Caki2 (cell line): ENCODE data around the gene FOXB2. TPM values are rescaled to one million over a fixed set of nuclear protein-coding genes. Genes with fewer than 3 reads are reported as not detected.
"Not testable (repeated sequence)": the region's sequence is repeated elsewhere in the genome, so short reads cannot be mapped to it uniquely, and the experiment has no call there.

ENCODE experiments used
- DNase-seq: peaks from one replicate; pipeline ENCODE4 v3.0.0-alpha.2; 2015; ENCODE audit warnings: low read depth
- in situ Hi-C: cut with HindIII; loops from 2 replicates; pipeline ENCODE4 v1.10.0; 2016; ENCODE audit warnings: low sequenced_read_pairs, low pct_unique_long_range_greater_than_20kb, mixed read lengths
- total RNA-seq: library from RNA; depleted of rRNA; stranded (reverse); fragments of >200 nt; shearing (Covaris generic); gene quantifications from 2 replicates; pipeline ENCODE4 v1.2.3, GENCODE V29; 2014; ENCODE audit warnings: low replicate concordance; rRNA removed

FOXB2 gene
- not detected in 2 replicates for total RNA-seq

- DNase-seq, result no peak
- in situ Hi-C loops, result no loop called here
Measured at GRCh38 chr9:77019236-77019925, at the start of gene FOXB2. Gene FOXB2, plus strand, starts transcription at chr9:77019655. Its CDS starts 0 bp downstream, at chr9:77019655.

GRCh38 chr9:76969716-76970115 lies 49.7 kb upstream of the FOXB2 start:
- DNase-seq, result no peak
- in situ Hi-C loops, result no loop called here

- DNase-seq, in situ Hi-C loops: not testable (repeated sequence)
Measured at GRCh38 chr9:76978831-76979230, 40.6 kb upstream of the FOXB2 start.

- no peak for DNase-seq
- in situ Hi-C loops, result no loop called here
Measured at GRCh38 chr9:76980566-76980965, 38.9 kb upstream of the FOXB2 start.

DNA sequence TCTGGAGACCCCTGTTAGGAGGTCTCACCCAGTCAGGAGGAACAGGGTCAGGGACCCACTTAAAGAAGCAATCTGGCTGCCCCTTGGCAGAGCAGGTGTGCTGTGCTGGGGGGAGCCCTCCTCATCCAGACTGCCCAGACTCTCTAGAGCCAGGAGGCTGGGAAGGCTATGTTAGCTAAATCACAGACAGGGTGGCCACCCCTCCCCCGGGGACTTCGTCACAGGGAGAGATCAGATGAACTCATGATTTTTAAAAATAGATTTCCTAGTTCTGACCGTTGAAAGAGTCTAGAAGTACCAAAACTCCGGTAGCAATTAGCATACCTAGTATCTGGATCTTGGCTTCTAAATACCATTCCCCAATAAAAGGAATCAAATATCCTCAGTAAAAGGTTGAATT lies 35.0 kb upstream of the FOXB2 start:
- in situ Hi-C loops, result no loop called here
- DNase-seq, result no peak

DNA sequence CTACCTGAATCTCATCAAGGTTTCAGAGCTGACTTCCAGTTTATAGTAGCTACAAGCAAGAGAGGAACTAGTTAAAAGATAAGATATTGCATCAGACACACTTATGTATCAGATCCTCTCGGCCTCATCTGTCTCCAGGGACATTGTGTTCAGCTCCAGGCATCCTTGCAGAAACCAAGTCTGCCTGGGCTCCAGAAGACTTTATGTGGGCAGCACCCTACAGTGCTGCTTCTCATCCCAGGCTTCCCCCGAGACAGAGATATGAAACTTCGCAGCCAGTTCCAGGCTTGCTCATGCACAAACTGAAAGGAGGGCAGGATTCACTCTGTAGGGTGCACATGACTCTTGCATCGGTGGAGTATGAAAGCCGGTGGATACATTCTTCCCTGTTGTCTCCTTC lies 33.9 kb upstream of the FOXB2 start:
- in situ Hi-C loops, result no loop called here
- DNase-seq, result no peak

- in situ Hi-C loops, result no loop called here
- DNase-seq, result peak; percentile 11
Measured at GRCh38 chr9:76987594-76988200, 31.8 kb upstream of the FOXB2 start.

GRCh38 chr9:76988941-76989340 lies 30.5 kb upstream of the FOXB2 start:
- DNase-seq, result no peak
- in situ Hi-C loops, result no loop called here

DNA sequence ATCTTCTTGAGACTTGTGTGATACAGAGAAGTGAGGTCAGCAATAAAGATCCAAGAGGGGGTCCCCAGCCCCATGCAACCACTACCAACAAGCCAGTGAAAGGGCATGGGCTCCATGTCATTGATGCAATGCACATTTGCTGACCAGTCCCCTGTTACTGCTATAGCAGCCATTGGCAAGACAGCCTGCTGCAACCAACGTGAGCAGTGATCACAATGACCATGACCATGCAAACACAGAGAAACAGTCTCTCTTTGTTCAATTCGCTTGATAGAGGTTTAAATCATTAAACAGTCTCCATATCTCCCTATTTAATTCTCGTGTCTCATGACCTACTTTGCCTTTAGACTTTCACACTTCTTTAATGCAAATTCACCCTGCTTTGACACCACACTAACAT lies 30.0 kb upstream of the FOXB2 start:
- DNase-seq, result no peak
- in situ Hi-C loops, result no loop called here

GRCh38 chr9:76996700-76997099 lies 22.8 kb upstream of the FOXB2 start:
- in situ Hi-C loops, result no loop called here
- DNase-seq, result no peak

DNA sequence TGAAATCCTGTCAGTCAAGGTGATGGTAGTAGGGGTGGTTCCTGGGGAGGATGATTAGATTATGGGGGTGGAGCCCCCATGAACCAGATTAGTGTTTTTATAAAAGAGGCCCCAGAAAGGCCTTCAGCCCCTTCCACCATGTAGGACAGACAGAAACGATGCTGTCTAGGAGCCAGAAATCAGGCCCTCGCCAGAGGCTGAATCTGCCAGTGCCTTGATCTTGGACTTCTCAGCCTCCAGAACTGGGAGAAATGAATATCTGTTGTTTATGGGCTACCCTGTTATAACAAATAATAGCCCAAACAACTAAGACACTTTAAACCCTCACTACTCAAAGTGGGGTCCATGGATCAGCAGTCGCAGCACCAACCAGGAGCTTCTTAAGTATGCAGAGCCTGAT lies 20.2 kb upstream of the FOXB2 start:
- in situ Hi-C loops, result no loop called here
- DNase-seq, result no peak

GRCh38 chr9:77000330-77000729 lies 19.1 kb upstream of the FOXB2 start:
- DNase-seq, result no peak
- in situ Hi-C loops, result no loop called here

- in situ Hi-C loops, result no loop called here
- no peak for DNase-seq
Measured at GRCh38 chr9:77003366-77003765, 16.1 kb upstream of the FOXB2 start.

DNA sequence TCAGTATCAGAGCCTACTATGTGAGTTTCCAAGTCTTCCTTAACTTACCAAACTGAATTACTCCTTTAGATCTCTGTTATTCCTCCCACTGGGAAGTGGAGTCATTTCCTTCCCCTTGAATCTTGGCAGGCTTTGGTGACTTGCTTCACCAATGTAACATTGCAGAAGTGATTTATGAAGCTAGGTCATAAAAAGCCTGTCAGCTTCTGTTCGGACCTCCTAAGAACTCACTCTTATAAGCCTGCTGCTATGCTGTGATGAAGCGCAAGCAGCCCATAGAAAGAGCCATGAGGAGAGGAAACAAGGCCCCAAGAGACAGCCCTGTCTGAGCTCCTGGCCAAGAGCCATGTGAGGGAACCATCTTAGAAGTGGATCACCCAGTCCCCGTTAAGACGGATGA lies 14.2 kb upstream of the FOXB2 start:
- no peak for DNase-seq
- in situ Hi-C loops, result no loop called here

GRCh38 chr9:77010527-77010926 lies 8.9 kb upstream of the FOXB2 start:
- in situ Hi-C loops, result no loop called here
- DNase-seq, result no peak

- no peak for DNase-seq
- in situ Hi-C loops, result no loop called here
Measured at GRCh38 chr9:77011973-77012821, 7.3 kb upstream of the FOXB2 start.

DNA sequence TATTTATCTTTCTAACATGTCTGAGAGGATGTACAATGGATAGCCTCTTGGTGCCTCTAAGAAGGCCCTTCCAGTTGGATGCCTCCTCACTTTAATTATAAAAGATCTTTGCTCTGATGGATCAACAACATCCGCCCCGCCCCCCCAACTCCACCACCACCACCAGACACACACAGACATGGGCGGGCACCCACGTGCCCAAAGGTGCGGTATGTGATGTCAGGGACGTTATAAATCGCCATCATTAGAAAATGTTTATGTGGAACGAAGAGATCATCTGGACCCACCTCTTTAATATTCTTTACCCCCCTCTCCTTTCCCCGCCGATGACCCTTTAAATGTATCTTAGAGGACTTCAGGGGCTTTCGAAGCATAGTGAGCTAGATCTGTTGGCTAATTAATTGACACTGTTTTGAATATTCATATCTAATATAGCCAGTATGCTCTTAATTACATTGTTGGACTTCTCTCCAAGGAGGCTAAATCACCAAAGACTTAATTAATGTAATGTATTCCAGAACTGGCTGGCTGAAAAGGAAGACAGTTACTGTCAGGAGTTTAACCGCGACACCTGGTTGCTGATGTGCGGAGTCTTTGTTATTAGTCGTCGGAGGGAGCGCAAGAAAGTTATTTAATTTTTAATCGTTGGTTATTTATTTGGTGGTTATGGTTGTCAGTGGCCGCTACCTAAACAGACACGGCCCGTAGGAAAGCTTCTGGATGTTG lies 6.1 kb upstream of the FOXB2 start:
- DNase-seq, result no peak
- in situ Hi-C loops, result no loop called here

DNA sequence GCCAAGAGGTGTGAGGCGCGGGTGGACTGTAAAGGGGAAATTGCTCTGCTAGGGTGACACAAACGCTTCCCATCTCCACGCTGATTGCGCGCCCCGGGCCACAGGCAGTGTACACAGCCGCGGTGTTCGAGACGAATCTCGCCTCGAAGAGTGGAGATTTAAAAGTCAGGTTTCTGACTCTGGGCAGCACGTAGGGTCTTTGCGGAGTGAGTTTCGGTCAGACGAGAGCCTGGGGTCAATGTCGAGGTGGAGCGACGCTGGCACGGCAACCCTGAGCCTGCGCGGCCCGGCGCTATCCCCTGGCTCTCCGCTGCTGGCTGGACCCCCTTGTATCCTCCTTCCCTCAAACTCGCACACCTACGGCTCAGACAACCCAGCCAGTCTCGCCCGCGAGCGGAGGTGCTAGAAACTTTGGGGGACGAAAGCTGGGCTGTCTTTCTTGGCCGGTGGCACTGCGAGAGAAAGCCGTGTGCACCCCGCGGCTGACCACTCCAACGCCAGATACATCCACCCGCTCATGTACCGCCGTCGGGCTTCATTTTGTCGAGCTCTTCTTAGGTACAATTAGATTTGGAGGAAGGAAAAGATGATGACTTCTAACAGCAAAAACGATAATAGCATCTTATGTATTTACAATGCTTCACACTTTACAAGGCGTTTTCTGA lies 5.4 kb upstream of the FOXB2 start:
- in situ Hi-C loops, result no loop called here
- no peak for DNase-seq
